ENCODE results near the gene LGALS1. TPM values are rescaled to one million over a fixed set of nuclear protein-coding genes. Genes with fewer than 3 reads are reported as not detected.
A peak's percentile ranks its signal among the peaks of the same experiment; 100 is the strongest.
"Not testable (repeated sequence)": the region's sequence is repeated elsewhere in the genome, so short reads cannot be mapped to it uniquely, and the experiment has no call there.

The LGALS1 gene
- total RNA-seq, 1 donor from 2014 or later, result 101 TPM

GRCh38 chr22:37681556-37682049 lies 6.2 kb downstream of the LGALS1 start:
- FAIRE-seq, result no peak
- peak in 1 of 2 donors; percentile 76 for DNase-seq (ENCODE audit: low spot score in 2 of 2)

- FAIRE-seq, result no peak
- DNase-seq (ENCODE audit: low spot score in 2 of 2), result no peak
These were observed 9.6 kb downstream of the LGALS1 start for GRCh38 chr22:37684803-37685615.

GRCh38 chr22:37686002-37686982 lies 10.9 kb downstream of the LGALS1 start, which contains the start of gene NOL12:
TSS of gene NOL12 (plus strand) at chr22:37686343. CDS start at chr22:37686393, 50 bp downstream.
- peak; percentile 65 to 84 for DNase-seq (ENCODE audit: low spot score in 2 of 2)
- no peak for FAIRE-seq

- FAIRE-seq (no peak), DNase-seq (ENCODE audit: low spot score in 2 of 2) (no peak)
These were observed 15.0 kb downstream of the LGALS1 start for GRCh38 chr22:37690407-37690806.

- DNase-seq (ENCODE audit: low spot score in 2 of 2), result no peak
- FAIRE-seq, result no peak
These were observed 15.6 kb downstream of the LGALS1 start for GRCh38 chr22:37690901-37691504.

- FAIRE-seq, result no peak
These were observed 17.3 kb downstream of the LGALS1 start for GRCh38 chr22:37692627-37693285.

GRCh38 chr22:37694131-37694530 lies 18.7 kb downstream of the LGALS1 start:
- FAIRE-seq; DNase-seq (ENCODE audit: low spot score in 2 of 2): not testable (repeated sequence)

More at GRCh38 chr22:37692627-37693285, 17.3 kb downstream of the LGALS1 start:
- no peak for DNase-seq (ENCODE audit: low spot score in 2 of 2)

- not testable (repeated sequence) for DNase-seq (ENCODE audit: low spot score in 2 of 2); FAIRE-seq
These were observed 20.8 kb downstream of the LGALS1 start for GRCh38 chr22:37696260-37696656.

- FAIRE-seq (no peak), DNase-seq (ENCODE audit: low spot score in 2 of 2) (peak; percentile 54 to 86)
These were observed 21.5 kb downstream of the LGALS1 start, which contains the start of gene TRIOBP for GRCh38 chr22:37696657-37697537. TSS of gene TRIOBP (plus strand) at chr22:37697048. CDS start at chr22:37701366, 4,318 bp downstream.

GRCh38 chr22:37697538-37697835 lies 22.1 kb downstream of the LGALS1 start:
- DNase-seq (ENCODE audit: low spot score in 2 of 2) (no peak), FAIRE-seq (no peak)

- FAIRE-seq, result no peak
- no peak for DNase-seq (ENCODE audit: low spot score in 2 of 2)
These were observed 25.8 kb downstream of the LGALS1 start for GRCh38 chr22:37701141-37701786.

GRCh38 chr22:37703906-37704305 lies 28.5 kb downstream of the LGALS1 start:
- FAIRE-seq, result no peak
- DNase-seq (ENCODE audit: low spot score in 2 of 2), result no peak

GRCh38 chr22:37704645-37705044 lies 29.2 kb downstream of the LGALS1 start:
- FAIRE-seq (no peak), DNase-seq (ENCODE audit: low spot score in 2 of 2) (no peak)

GRCh38 chr22:37705205-37705604 lies 29.8 kb downstream of the LGALS1 start:
- no peak for FAIRE-seq

GRCh38 chr22:37708580-37709444 lies 33.4 kb downstream of the LGALS1 start:
- FAIRE-seq (no peak), DNase-seq (ENCODE audit: low spot score in 2 of 2) (no peak)

More at GRCh38 chr22:37705205-37705604, 29.8 kb downstream of the LGALS1 start:
- DNase-seq (ENCODE audit: low spot score in 2 of 2), result no peak

- no peak for FAIRE-seq
These were observed 34.0 kb downstream of the LGALS1 start for GRCh38 chr22:37709445-37709765.

GRCh38 chr22:37710675-37711074 lies 35.2 kb downstream of the LGALS1 start:
- no peak for DNase-seq (ENCODE audit: low spot score in 2 of 2)
- FAIRE-seq, result no peak

More at GRCh38 chr22:37709445-37709765, 34.0 kb downstream of the LGALS1 start:
- no peak for DNase-seq (ENCODE audit: low spot score in 2 of 2)
